ENCODE results near the gene SLC39A11. TPM values are rescaled to one million over a fixed set of nuclear protein-coding genes. Genes with fewer than 3 reads are reported as not detected.
A peak's percentile ranks its signal among the peaks of the same experiment; 100 is the strongest.

Gene SLC39A11
- total RNA-seq, 1 donor from 2014 or later = 4.9 TPM

- TF ChIP-seq, protein P1, sequence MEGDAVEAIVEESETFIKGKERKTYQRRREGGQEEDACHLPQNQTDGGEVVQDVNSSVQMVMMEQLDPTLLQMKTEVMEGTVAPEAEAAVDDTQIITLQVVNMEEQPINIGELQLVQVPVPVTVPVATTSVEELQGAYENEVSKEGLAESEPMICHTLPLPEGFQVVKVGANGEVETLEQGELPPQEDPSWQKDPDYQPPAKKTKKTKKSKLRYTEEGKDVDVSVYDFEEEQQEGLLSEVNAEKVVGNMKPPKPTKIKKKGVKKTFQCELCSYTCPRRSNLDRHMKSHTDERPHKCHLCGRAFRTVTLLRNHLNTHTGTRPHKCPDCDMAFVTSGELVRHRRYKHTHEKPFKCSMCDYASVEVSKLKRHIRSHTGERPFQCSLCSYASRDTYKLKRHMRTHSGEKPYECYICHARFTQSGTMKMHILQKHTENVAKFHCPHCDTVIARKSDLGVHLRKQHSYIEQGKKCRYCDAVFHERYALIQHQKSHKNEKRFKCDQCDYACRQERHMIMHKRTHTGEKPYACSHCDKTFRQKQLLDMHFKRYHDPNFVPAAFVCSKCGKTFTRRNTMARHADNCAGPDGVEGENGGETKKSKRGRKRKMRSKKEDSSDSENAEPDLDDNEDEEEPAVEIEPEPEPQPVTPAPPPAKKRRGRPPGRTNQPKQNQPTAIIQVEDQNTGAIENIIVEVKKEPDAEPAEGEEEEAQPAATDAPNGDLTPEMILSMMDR (IDR thresholded peaks at IDR 0.05) = no peak
- Histone ChIP-seq H3K36me3 (no peaks in the 10 kb centered on the region), H3K9me3 (no peaks in the 10 kb centered on the region), H3K4me3 (peak overlapping the region; percentile 77 to 86), H3K27ac (peak overlapping the region; percentile 66 to 74), H3K27me3 (no peaks in the 10 kb centered on the region), H3K4me1 (peaks cover 3 to 21% of the 10 kb centered on the region in 2 donors)
- intact Hi-C loops (cut with DNase I) = loop anchor here (2.0 to 10.0 kb wide), 5 partner anchors 101 to 1783 kb away; partner anchors contain the start of genes CDC42EP4, COG1, FDXR and SDK2
- no peak for DNase-seq (ENCODE audit: low spot score in 2 of 2)
These were observed 542 bp downstream of the SLC39A11 start for GRCh38 chr17:73091770-73092522.

DNA sequence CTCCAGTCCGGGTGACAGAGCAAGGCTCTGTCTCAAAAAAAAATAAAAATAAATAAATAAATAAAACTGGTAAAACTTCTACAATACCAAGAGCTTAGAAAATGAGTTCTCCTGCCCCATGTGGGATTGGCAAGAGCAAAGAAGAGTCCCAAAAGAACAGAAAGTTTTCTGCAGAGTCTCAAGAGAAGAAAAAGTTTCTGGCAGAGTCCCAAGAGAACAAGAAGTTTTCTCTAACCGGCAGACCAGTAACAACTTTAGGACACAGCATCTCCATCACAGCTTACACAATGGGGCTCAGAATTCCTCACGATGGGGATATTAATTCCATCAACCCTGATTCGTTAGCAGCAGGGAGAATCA, 1.1 kb downstream of the SLC39A11 start:
- peaks cover 3 to 18% of the 10 kb centered on the region in 2 donors for H3K4me1 ChIP-seq
- no peaks in the 10 kb centered on the region for H3K27me3 ChIP-seq
- no peak for DNase-seq (ENCODE audit: low spot score in 2 of 2)
- TF ChIP-seq, protein P1 (IDR thresholded peaks at IDR 0.05) = no peak
- intact Hi-C loops (cut with DNase I) = loop anchor here (5.0 to 10.0 kb wide), 4 partner anchors 223 to 1783 kb away; partner anchors contain the start of genes CDC42EP4, FDXR, SDK2 and TTYH2
- peak overlapping the region; percentile 77 to 86 for H3K4me3 ChIP-seq
- H3K36me3 ChIP-seq = no peaks in the 10 kb centered on the region
- H3K27ac ChIP-seq = peak overlapping the region; percentile 66 to 74
- no peaks in the 10 kb centered on the region for H3K9me3 ChIP-seq

DNA sequence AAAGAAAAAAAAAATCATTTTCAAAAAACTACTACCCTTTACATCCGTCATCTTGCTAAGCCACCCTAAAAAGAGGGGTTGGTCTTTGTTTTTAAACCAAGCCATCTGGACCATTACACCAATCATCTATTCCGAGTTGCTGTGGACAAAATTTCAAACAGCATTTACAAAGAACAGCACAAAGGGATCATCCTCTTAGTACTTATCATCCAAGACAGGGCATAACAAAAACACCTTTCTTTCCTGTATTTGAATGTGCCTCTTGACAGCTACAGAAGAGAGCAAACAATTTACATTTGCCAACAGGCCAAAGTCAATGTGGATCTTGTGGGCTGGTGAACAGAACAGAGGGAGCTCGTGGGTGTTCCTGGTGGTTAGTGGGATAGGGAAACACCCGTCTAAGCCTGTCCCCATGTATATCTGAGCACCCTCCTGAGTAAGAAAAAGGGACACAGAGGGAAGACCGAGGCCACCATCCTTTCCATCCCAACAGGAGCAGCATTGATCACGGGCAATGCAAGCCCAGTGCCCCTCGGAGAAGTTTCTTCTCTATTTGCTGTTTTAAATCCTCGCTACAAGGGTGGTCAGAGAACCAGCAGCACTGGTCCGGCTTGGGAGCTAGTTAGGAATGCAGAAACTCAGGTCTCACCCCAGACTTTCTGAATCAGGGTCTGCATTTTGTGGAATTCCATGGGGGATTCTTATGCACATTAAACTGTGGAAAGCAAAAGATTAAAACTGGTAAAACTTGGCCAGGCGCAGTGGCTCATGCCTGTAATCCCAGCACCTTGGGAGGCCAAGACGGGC, 1.9 kb downstream of the SLC39A11 start:
- intact Hi-C loops (cut with DNase I) = loop anchor here (5.0 to 10.0 kb wide), 4 partner anchors 224 to 1784 kb away; partner anchors contain the start of genes CDC42EP4, FDXR, SDK2 and TTYH2
- no peaks in the 10 kb centered on the region for H3K9me3 ChIP-seq
- H3K4me1 ChIP-seq = peaks cover 3 to 18% of the 10 kb centered on the region in 2 donors
- H3K27ac ChIP-seq = peak overlapping the region in 1 of 2 donors; percentile 9
- H3K36me3 ChIP-seq = no peaks in the 10 kb centered on the region
- TF ChIP-seq, protein P1 (IDR thresholded peaks at IDR 0.05) = no peak
- H3K4me3 ChIP-seq = no peak overlapping the region
- DNase-seq (ENCODE audit: low spot score in 2 of 2) = no peak
- no peaks in the 10 kb centered on the region for H3K27me3 ChIP-seq

- Histone ChIP-seq H3K4me1 (peaks cover 3 to 18% of the 10 kb centered on the region in 2 donors), H3K4me3 (no peak overlapping the region), H3K36me3 (peaks cover 3 to 4% of the 10 kb centered on the region in 2 donors), H3K9me3 (no peaks in the 10 kb centered on the region), H3K27me3 (no peaks in the 10 kb centered on the region), H3K27ac (no peak overlapping the region)
- TF ChIP-seq, protein P1 (IDR thresholded peaks at IDR 0.05) = no peak
- DNase-seq (ENCODE audit: low spot score in 2 of 2) = no peak
- intact Hi-C loops (cut with DNase I) = loop anchor here (5.0 to 10.0 kb wide), 4 partner anchors 225 to 1785 kb away; partner anchors contain the start of genes CDC42EP4, FDXR, SDK2 and TTYH2
These were observed 2.9 kb downstream of the SLC39A11 start for GRCh38 chr17:73089322-73090317.

- no peak for DNase-seq (ENCODE audit: low spot score in 2 of 2)
- TF ChIP-seq, protein P1 (IDR thresholded peaks at IDR 0.05) = no peak
- H3K4me1 ChIP-seq = peaks cover 3 to 18% of the 10 kb centered on the region in 2 donors
- no peak overlapping the region for H3K27ac ChIP-seq
- no peaks in the 10 kb centered on the region for H3K9me3 ChIP-seq
- intact Hi-C loops (cut with DNase I) = no loop called here
- H3K36me3 ChIP-seq = peaks cover 12 to 14% of the 10 kb centered on the region in 2 donors
- no peak overlapping the region for H3K4me3 ChIP-seq
- no peaks in the 10 kb centered on the region for H3K27me3 ChIP-seq
These were observed 3.9 kb downstream of the SLC39A11 start for GRCh38 chr17:73088561-73088960.
